ENCODE measurements around the gene GADD45A. TPM values are rescaled to one million over a fixed set of nuclear protein-coding genes. Genes with fewer than 3 reads are reported as not detected.

GADD45A gene
- total and polyA plus RNA-seq, 2 donors, result 17.8 to 182 TPM

DNA sequence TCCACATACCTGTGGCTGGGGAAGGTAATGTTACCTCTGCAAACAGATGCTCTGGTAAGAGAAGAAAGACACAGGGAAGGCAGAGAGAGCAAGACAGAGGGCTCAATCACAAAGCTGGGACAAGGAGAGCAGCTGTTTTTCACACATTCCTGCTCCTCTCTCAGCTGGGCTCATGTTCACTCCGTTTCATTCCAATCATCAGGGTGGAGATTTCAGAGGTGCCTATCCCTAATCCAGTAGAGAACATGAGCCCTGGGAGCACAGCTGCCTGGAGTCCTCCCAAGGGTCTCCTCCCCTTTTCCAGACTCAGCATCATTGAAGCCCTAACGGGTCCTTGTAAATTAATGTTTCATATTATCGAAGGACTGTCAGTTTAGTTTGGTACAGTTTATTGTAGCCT lies 19.4 kb downstream of the GADD45A start:
- Histone ChIP-seq H3K4me3 (ENCODE audit: low read length in 2 of 2) (no peak overlapping the region), H3K4me1 (ENCODE audit: control insufficient read depth in 2 of 2, insufficient read depth in 2 of 2, low read length in 2 of 2) (no peaks in the 10 kb centered on the region), H3K27ac (ENCODE audit: low read depth in 1 of 2, low read length in 1 of 2) (no peak overlapping the region), H3K36me3 (ENCODE audit: control insufficient read depth in 2 of 2, insufficient read depth in 2 of 2, low read length in 1 of 2) (no peaks in the 10 kb centered on the region), H3K9me3 (ENCODE audit: control insufficient read depth in 2 of 2, insufficient read depth in 1 of 2, low read length in 1 of 2) (no peaks in the 10 kb centered on the region), H3K27me3 (ENCODE audit: control insufficient read depth in 2 of 2, insufficient read depth in 1 of 2, low read length in 1 of 2) (no peaks in the 10 kb centered on the region)
- DNase-seq (ENCODE audit: low read depth in 6 of 9, low spot score in 9 of 9), result no peak
- whole genome bisulfite sequencing, result 93% methylated on average over 3 of the region's 3 CpGs

DNA sequence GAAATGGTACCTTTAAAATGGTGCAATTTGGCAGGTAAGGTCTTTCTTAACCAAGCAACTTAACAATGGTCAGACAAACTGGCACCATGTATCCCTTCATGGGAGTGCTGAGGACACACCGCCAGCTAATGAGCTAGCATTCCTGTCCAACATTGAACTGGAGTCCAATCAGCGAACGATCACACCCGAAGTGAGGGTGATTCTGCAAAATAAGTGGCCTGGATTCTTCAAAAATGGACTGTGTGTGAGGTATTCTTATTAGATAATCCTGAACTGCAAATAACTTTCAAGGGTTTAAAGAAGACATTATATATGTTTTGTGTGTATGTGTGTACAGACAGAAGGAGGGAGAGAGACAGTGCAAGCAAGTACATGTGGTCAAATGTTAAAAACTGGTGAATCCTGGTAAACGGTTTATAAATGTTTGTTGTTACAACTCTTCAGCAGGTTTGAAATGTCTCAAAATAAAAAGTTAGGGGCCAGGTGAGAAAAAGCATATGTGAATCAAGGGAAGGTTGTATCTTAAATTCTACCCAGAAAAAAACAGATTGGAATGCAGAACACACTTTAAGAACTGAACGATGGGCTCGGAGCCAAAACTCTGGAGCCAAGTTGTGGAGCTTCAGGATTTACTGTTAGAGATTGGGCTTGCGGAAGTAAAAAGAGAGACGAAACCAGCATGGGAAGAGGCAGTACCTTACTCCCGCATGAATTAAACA lies 20.9 kb downstream of the GADD45A start:
- 97% methylated on average over 10 of the region's 10 CpGs for WGBS
- Histone ChIP-seq H3K4me1 (ENCODE audit: control insufficient read depth in 2 of 2, insufficient read depth in 2 of 2, low read length in 2 of 2) (peaks cover 0 to 7% of the 10 kb centered on the region in 2 donors), H3K36me3 (ENCODE audit: control insufficient read depth in 2 of 2, insufficient read depth in 2 of 2, low read length in 1 of 2) (no peaks in the 10 kb centered on the region), H3K9me3 (ENCODE audit: control insufficient read depth in 2 of 2, insufficient read depth in 1 of 2, low read length in 1 of 2) (no peaks in the 10 kb centered on the region), H3K27me3 (ENCODE audit: control insufficient read depth in 2 of 2, insufficient read depth in 1 of 2, low read length in 1 of 2) (no peaks in the 10 kb centered on the region), H3K27ac (ENCODE audit: low read depth in 1 of 2, low read length in 1 of 2) (no peak overlapping the region), H3K4me3 (ENCODE audit: low read length in 2 of 2) (no peak overlapping the region)
- DNase-seq (ENCODE audit: low read depth in 6 of 9, low spot score in 9 of 9), result no peak

DNA sequence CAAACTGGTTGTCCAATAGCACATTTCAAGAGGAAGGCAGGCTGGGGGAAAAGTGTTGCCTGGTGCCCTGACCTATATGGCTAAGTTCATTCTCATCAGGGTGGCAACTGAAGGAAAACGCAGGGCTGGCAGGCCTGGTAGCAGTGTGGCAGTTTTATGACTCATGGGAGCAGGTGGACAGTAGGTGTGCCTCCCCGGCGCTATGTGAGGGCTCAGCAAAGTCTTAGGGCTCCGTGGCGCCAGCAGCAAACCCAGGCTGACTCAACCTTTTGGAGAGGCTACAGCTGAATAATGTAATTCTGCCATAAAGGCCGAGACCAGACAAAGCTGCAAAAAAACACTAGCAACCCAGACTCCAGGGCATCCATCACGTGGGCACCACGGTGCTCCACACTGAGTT lies 23.6 kb downstream of the GADD45A start:
- no peak for DNase-seq (ENCODE audit: low read depth in 6 of 9, low spot score in 9 of 9)
- no peaks in the 10 kb centered on the region for H3K36me3 ChIP-seq (ENCODE audit: control insufficient read depth in 2 of 2, insufficient read depth in 2 of 2, low read length in 1 of 2)
- H3K27me3 ChIP-seq (ENCODE audit: control insufficient read depth in 2 of 2, insufficient read depth in 1 of 2, low read length in 1 of 2), result no peaks in the 10 kb centered on the region
- no peak overlapping the region for H3K27ac ChIP-seq (ENCODE audit: low read depth in 1 of 2, low read length in 1 of 2)
- H3K4me1 ChIP-seq (ENCODE audit: control insufficient read depth in 2 of 2, insufficient read depth in 2 of 2, low read length in 2 of 2), result peaks cover 18 to 30% of the 10 kb centered on the region in 2 donors
- WGBS, result 99% methylated on average over 8 of the region's 8 CpGs
- no peak overlapping the region for H3K4me3 ChIP-seq (ENCODE audit: low read length in 2 of 2)
- H3K9me3 ChIP-seq (ENCODE audit: control insufficient read depth in 2 of 2, insufficient read depth in 1 of 2, low read length in 1 of 2), result no peaks in the 10 kb centered on the region

- Histone ChIP-seq H3K4me3 (ENCODE audit: low read length in 2 of 2) (no peak overlapping the region), H3K36me3 (ENCODE audit: control insufficient read depth in 2 of 2, insufficient read depth in 2 of 2, low read length in 1 of 2) (no peaks in the 10 kb centered on the region), H3K27ac (ENCODE audit: low read depth in 1 of 2, low read length in 1 of 2) (peak overlapping the region in 1 of 2 donors; percentile 27), H3K9me3 (ENCODE audit: control insufficient read depth in 2 of 2, insufficient read depth in 1 of 2, low read length in 1 of 2) (no peaks in the 10 kb centered on the region), H3K4me1 (ENCODE audit: control insufficient read depth in 2 of 2, insufficient read depth in 2 of 2, low read length in 2 of 2) (peaks cover 18 to 38% of the 10 kb centered on the region in 2 donors), H3K27me3 (ENCODE audit: control insufficient read depth in 2 of 2, insufficient read depth in 1 of 2, low read length in 1 of 2) (no peaks in the 10 kb centered on the region)
- 92% methylated on average over 5 of the region's 5 CpGs for WGBS
- no peak for DNase-seq (ENCODE audit: low read depth in 6 of 9, low spot score in 9 of 9)
Observed at GRCh38 chr1:67710417-67710816, 25.4 kb downstream of the GADD45A start.

- Histone ChIP-seq H3K9me3 (ENCODE audit: control insufficient read depth in 2 of 2, insufficient read depth in 1 of 2, low read length in 1 of 2) (no peaks in the 10 kb centered on the region), H3K4me3 (ENCODE audit: low read length in 2 of 2) (no peak overlapping the region), H3K4me1 (ENCODE audit: control insufficient read depth in 2 of 2, insufficient read depth in 2 of 2, low read length in 2 of 2) (peaks cover 18 to 43% of the 10 kb centered on the region in 2 donors), H3K36me3 (ENCODE audit: control insufficient read depth in 2 of 2, insufficient read depth in 2 of 2, low read length in 1 of 2) (no peaks in the 10 kb centered on the region), H3K27ac (ENCODE audit: low read depth in 1 of 2, low read length in 1 of 2) (peak overlapping the region in 1 of 2 donors; percentile 70), H3K27me3 (ENCODE audit: control insufficient read depth in 2 of 2, insufficient read depth in 1 of 2, low read length in 1 of 2) (no peaks in the 10 kb centered on the region)
- no peak for DNase-seq (ENCODE audit: low read depth in 6 of 9, low spot score in 9 of 9)
- 69% methylated on average over 7 of the region's 7 CpGs for WGBS
Observed at GRCh38 chr1:67711158-67711854, 26.3 kb downstream of the GADD45A start.

DNA sequence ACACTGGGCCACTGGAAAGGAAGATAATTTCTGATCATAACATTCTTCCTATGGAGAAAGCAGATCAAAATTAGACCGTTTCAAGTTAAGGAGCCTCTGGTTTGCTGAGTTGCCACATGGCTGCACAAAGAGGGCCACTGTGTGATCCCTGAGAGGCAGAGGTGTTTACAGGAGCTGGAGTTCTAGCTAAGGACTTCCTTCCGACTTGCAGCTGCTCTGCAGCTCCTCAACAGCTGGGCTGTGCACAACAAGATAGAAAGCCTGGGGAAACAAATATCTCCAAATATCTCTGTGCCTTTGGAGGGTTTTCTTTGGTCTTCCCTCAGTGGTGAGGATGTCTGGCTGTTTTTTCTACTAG lies 26.8 kb downstream of the GADD45A start:
- peaks cover 18 to 49% of the 10 kb centered on the region in 2 donors for H3K4me1 ChIP-seq (ENCODE audit: control insufficient read depth in 2 of 2, insufficient read depth in 2 of 2, low read length in 2 of 2)
- H3K27ac ChIP-seq (ENCODE audit: low read depth in 1 of 2, low read length in 1 of 2), result peak overlapping the region in 1 of 2 donors; percentile 70
- H3K27me3 ChIP-seq (ENCODE audit: control insufficient read depth in 2 of 2, insufficient read depth in 1 of 2, low read length in 1 of 2), result no peaks in the 10 kb centered on the region
- no peaks in the 10 kb centered on the region for H3K36me3 ChIP-seq (ENCODE audit: control insufficient read depth in 2 of 2, insufficient read depth in 2 of 2, low read length in 1 of 2)
- peak in 5 of 9 donors; percentile 36 to 76 (median 56) for DNase-seq (ENCODE audit: low read depth in 6 of 9, low spot score in 9 of 9)
- H3K4me3 ChIP-seq (ENCODE audit: low read length in 2 of 2), result no peak overlapping the region
- H3K9me3 ChIP-seq (ENCODE audit: control insufficient read depth in 2 of 2, insufficient read depth in 1 of 2, low read length in 1 of 2), result no peaks in the 10 kb centered on the region
- 8% methylated on average over 2 of the region's 2 CpGs for WGBS

DNA sequence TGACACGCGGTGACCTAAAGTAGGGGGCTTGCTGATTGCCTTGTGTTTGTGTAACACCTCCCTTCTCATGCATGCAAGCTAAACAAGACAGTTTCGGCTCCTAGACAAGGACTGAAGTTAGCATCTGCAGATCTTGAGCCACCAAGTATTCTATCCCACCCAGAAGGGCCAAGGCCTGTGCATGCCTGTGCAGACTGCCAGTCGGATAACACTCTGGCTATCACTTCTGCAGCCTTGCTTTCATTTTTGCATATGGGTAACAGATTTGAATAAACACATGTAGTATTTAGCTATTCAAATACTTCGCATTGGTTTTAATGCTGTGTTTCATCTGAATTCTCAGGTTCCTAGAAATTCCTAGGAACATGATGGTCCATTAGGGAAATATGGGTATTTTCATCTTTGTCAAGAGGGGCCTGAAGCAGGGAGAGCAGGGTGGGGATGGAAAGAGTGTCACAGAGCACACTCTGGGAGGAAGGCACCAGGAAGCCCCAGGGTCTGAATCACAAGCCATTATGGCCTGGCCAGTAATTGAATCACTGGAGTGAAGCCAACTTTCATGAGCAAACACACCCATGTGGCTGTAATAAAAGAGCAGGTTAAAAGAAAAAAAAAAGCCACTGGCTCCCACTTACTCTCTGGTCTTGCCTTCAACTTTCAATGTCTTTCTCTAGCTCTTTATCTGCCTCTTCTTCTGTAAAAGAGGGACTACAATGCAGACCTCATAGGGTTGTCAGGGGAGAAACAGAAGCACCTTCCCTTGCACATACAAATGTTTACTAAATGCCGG lies 28.3 kb downstream of the GADD45A start:
- no peaks in the 10 kb centered on the region for H3K36me3 ChIP-seq (ENCODE audit: control insufficient read depth in 2 of 2, insufficient read depth in 2 of 2, low read length in 1 of 2)
- H3K27ac ChIP-seq (ENCODE audit: low read depth in 1 of 2, low read length in 1 of 2), result no peak overlapping the region
- no peak for DNase-seq (ENCODE audit: low read depth in 6 of 9, low spot score in 9 of 9)
- peaks cover 18 to 49% of the 10 kb centered on the region in 2 donors for H3K4me1 ChIP-seq (ENCODE audit: control insufficient read depth in 2 of 2, insufficient read depth in 2 of 2, low read length in 2 of 2)
- no peaks in the 10 kb centered on the region for H3K9me3 ChIP-seq (ENCODE audit: control insufficient read depth in 2 of 2, insufficient read depth in 1 of 2, low read length in 1 of 2)
- H3K4me3 ChIP-seq (ENCODE audit: low read length in 2 of 2), result no peak overlapping the region
- 94% methylated on average over 6 of the region's 6 CpGs for WGBS
- no peaks in the 10 kb centered on the region for H3K27me3 ChIP-seq (ENCODE audit: control insufficient read depth in 2 of 2, insufficient read depth in 1 of 2, low read length in 1 of 2)

GRCh38 chr1:67715819-67716218 lies 30.8 kb downstream of the GADD45A start:
- WGBS, result 72% methylated on average over 2 of the region's 2 CpGs

DNA sequence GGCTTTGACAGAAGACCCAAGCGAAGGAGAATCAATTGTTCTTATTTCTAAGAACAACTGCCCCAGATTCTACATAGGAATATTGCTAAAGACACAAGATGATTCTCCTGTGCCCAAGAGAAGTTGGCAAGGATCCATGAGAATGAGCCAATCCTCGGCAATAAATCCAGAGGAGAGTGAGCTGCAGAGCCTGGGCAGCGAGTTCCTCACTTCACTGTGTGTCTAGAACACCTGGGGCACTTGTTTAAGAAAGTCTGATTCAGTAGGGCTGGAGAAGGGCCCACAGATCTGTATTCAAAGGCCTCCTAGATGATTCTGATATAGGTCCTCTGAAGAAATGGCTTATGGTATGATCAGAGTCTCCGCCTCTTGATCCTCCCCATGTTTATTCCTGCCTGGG lies 31.8 kb downstream of the GADD45A start:
- Histone ChIP-seq H3K4me1 (ENCODE audit: control insufficient read depth in 2 of 2, insufficient read depth in 2 of 2, low read length in 2 of 2) (peaks cover 13 to 38% of the 10 kb centered on the region in 2 donors), H3K27me3 (ENCODE audit: control insufficient read depth in 2 of 2, insufficient read depth in 1 of 2, low read length in 1 of 2) (no peaks in the 10 kb centered on the region), H3K27ac (ENCODE audit: low read depth in 1 of 2, low read length in 1 of 2) (no peak overlapping the region), H3K4me3 (ENCODE audit: low read length in 2 of 2) (no peak overlapping the region), H3K36me3 (ENCODE audit: control insufficient read depth in 2 of 2, insufficient read depth in 2 of 2, low read length in 1 of 2) (no peaks in the 10 kb centered on the region), H3K9me3 (ENCODE audit: control insufficient read depth in 2 of 2, insufficient read depth in 1 of 2, low read length in 1 of 2) (no peaks in the 10 kb centered on the region)
- 95% methylated on average over 4 of the region's 4 CpGs for WGBS
- no peak for DNase-seq (ENCODE audit: low read depth in 6 of 9, low spot score in 9 of 9)

More at GRCh38 chr1:67715819-67716218, 30.8 kb downstream of the GADD45A start:
- no peak for DNase-seq (ENCODE audit: low read depth in 6 of 9, low spot score in 9 of 9)
- Histone ChIP-seq H3K4me1 (ENCODE audit: control insufficient read depth in 2 of 2, insufficient read depth in 2 of 2, low read length in 2 of 2) (peaks cover 18 to 42% of the 10 kb centered on the region in 2 donors), H3K4me3 (ENCODE audit: low read length in 2 of 2) (no peak overlapping the region), H3K27ac (ENCODE audit: low read depth in 1 of 2, low read length in 1 of 2) (no peak overlapping the region), H3K27me3 (ENCODE audit: control insufficient read depth in 2 of 2, insufficient read depth in 1 of 2, low read length in 1 of 2) (no peaks in the 10 kb centered on the region), H3K9me3 (ENCODE audit: control insufficient read depth in 2 of 2, insufficient read depth in 1 of 2, low read length in 1 of 2) (no peaks in the 10 kb centered on the region), H3K36me3 (ENCODE audit: control insufficient read depth in 2 of 2, insufficient read depth in 2 of 2, low read length in 1 of 2) (no peaks in the 10 kb centered on the region)
